Central memory CD8-positive, alpha-beta T cell (primary cell): ENCODE measurements around the gene INPP5A.

Experiments used
- ATAC-seq: fragments of 150-1000 bp; cut with Tn5 transposase; replicated peaks from 2 replicates; pipeline ENCODE4 v1.10.0; 2022; ENCODE audit warnings: mild to moderate bottlenecking, moderate FRiP score, moderate number of reproducible peaks; ENCODE audit not compliant: poor library complexity, severe bottlenecking; ENCODE audit errors: extremely low read depth
- DNase-seq, 2 donors: peaks; one replicate each; pipeline ENCODE4 v3.0.0; 2021; ENCODE audit warnings: low spot score in 2 of 2
- H3K27ac Mint-ChIP-seq: one replicate; pipeline ENCODE4 v1.8.0; 2022; ENCODE audit warnings: low read depth, mild to moderate bottlenecking, moderate library complexity, mixed read lengths
- H3K27me3 Mint-ChIP-seq: one replicate; pipeline ENCODE4 v1.8.0; 2022; ENCODE audit warnings: mixed read lengths
- H3K36me3 Mint-ChIP-seq: one replicate; pipeline ENCODE4 v1.8.0; 2022; ENCODE audit warnings: mild to moderate bottlenecking, moderate library complexity, mixed read lengths; ENCODE audit not compliant: insufficient read depth
- H3K4me1 Mint-ChIP-seq: one replicate; pipeline ENCODE4 v1.8.0; 2022; ENCODE audit warnings: mixed read lengths
- H3K4me3 Mint-ChIP-seq: one replicate; pipeline ENCODE4 v1.8.0; 2022; ENCODE audit warnings: mild to moderate bottlenecking, moderate library complexity, mixed read lengths
- H3K9me3 Mint-ChIP-seq: one replicate; pipeline ENCODE4 v1.8.0; 2022; ENCODE audit warnings: mixed read lengths

INPP5A gene

DNA sequence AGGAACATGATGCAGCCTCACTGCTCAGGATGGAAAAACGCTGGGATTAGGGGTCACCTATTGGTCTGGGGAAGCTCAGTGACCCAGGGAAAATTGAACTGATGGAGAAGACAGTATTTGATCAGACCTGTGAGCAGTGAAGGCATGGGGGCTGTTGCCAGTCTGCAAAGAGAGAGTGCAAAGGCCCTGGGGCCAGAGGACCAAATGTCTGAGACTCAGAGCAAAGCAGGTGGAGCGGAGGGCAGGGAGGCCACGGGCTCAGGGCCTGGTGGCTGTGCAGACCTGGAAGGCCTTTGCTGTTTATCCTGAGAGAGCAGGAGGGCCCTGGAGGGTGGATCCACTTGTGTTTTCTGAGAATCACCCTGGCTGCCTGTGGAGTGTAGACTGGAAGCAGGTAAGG lies 67.1 kb downstream of the INPP5A start:
- Mint-ChIP-seq H3K4me1 (peaks cover 35% of the 10 kb centered on the region), H3K9me3 (peaks cover 8% of the 10 kb centered on the region), H3K27me3 (no peaks in the 10 kb centered on the region), H3K4me3 (no peak overlapping the region), H3K27ac (no peak overlapping the region), H3K36me3 (peaks cover 7% of the 10 kb centered on the region)
- DNase-seq, result no peak
- no peak for ATAC-seq

DNA sequence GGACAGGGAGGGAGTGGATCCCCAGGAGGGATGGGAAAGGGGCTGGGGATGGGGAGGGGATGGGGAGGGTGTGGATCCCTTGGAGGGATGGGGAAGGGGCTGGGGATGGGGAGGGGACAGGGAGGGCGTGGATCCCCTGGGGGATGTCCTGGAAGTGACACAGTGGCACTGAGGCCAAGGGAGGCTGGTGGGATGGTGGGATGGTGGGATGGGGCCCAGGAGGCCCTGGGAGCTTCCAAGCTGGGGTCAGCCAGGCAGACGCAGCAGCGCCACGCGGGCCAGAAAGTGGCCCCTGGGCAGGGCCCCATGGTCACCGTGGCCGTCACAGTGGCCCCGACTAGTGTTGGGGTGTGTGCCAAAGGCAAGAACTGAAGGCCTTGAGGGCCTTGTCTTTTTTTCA lies 67.8 kb downstream of the INPP5A start:
- Mint-ChIP-seq H3K27ac (no peak overlapping the region), H3K4me3 (no peak overlapping the region), H3K27me3 (no peaks in the 10 kb centered on the region), H3K9me3 (peaks cover 3% of the 10 kb centered on the region), H3K4me1 (peaks cover 31% of the 10 kb centered on the region), H3K36me3 (peaks cover 7% of the 10 kb centered on the region)
- ATAC-seq (no peak), DNase-seq (no peak)

DNA sequence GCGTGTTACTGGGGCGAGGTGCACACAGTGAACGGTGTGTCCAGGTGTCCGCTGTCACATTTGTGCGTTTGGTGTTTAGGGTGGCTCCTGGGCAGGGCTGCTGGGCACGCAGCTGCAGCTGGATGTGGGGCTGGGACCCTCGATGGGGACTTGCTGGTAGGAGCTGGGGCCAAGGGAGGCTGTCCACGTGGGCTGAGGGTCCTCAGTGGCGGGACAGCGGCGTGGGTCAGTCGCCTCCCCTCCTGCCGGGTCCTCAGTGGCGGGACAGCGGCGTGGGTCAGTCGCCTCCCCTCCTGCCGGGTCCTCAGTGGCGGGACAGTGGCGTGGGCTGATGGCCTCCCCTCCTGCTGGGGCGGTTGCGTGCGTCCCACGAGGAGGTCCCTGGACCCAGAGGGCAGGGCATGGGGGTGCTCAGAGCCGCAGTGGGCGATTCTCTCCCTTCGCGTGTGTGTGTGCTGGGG lies 68.5 kb downstream of the INPP5A start:
- H3K4me1 Mint-ChIP-seq, result peaks cover 34% of the 10 kb centered on the region
- no peak overlapping the region for H3K27ac Mint-ChIP-seq
- peaks cover 7% of the 10 kb centered on the region for H3K36me3 Mint-ChIP-seq
- ATAC-seq, result no peak
- no peaks in the 10 kb centered on the region for H3K9me3 Mint-ChIP-seq
- H3K4me3 Mint-ChIP-seq, result no peak overlapping the region
- DNase-seq, result no peak
- no peaks in the 10 kb centered on the region for H3K27me3 Mint-ChIP-seq

DNA sequence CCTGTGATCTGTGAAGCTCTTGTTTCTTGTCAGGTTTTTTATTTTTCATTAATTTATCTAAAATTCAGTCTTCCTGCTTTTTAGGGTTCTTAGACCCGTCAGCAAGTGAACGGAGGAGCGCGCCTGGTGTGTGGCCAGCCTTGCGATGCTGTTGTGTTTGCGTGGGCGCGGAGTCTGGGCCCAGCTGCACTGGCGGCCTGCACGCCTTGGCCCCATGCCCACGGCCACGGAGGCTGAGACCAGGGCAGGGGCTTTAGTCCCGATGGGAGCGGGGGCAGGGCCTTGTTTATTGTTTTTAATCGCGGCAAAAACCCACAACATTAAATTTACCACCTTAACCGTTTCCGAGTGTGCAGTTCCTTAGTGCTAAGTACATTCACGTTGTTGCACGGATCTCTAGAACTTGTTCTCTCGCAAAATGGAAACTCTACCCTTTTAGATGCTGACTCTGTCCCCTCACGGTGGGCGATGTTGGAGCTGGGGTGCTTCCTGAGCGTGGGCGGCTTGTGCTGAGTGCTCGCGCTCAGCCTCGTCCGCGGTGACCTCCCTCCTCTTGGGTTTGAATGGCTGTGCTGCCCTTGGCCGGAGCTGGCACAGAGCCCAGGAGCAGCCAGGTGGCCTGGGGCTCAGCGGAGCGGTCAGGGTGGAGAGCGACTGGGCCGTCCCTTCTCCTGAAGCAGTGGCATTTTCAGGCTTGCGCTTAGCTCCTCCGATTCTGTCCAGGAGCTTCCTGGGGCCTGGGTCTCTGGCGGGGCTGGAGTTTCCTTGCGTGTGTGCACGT lies 69.1 kb downstream of the INPP5A start:
- Mint-ChIP-seq H3K9me3 (no peaks in the 10 kb centered on the region), H3K27ac (no peak overlapping the region), H3K36me3 (peaks cover 7% of the 10 kb centered on the region), H3K4me1 (peaks cover 34% of the 10 kb centered on the region), H3K4me3 (no peak overlapping the region), H3K27me3 (no peaks in the 10 kb centered on the region)
- DNase-seq, result no peak
- no peak for ATAC-seq

DNA sequence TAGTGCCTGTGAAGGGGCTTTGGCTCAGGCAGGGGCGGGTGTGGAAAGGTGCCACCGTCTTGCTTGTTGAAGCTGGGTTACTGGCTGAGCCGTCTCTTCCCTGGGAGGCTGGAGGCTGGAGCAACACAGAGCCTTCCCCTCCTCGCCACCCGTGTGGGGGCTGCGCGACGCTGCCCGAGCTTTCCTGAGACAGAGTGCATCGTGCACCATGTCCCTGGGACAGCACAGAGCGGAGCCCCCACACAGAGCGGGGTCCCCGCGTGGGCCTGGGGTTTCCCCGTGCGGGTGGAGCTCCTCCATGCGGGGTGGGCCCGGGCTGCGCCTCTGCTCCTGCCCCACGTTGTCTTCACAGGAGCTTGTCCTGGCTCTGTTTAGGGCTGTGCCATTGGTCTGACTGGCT lies 69.9 kb downstream of the INPP5A start:
- no peak for ATAC-seq

DNA sequence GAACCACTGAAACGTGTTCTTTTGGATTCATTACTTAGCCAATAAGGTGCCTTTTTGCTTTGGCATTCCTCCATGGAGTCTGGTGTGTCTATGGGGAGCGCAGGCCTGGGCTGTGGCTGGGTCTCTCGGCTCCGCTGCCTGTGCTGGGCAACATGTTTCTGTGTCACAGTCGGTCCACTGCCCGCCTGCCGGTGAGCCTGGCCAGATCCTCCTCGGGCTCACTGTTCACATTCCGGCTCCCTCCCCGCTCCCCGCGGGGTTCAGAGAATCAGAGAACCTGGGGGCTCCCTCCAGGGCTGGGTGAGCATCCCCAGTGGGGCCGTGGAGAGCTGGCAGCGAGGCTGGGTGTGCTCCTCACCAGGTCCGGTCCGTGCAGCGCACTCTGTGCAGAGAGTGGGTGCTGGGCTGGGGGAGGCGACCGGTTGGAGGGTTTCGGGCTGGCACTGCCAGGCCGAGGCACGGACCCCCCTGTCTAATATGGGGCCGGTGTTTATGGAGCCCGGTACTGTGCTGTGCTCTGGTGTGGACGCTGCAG lies 70.4 kb downstream of the INPP5A start:
- DNase-seq (no peak), ATAC-seq (no peak)
- Mint-ChIP-seq H3K36me3 (peaks cover 7% of the 10 kb centered on the region), H3K27me3 (no peaks in the 10 kb centered on the region), H3K27ac (peak overlapping the region; percentile 8), H3K9me3 (no peaks in the 10 kb centered on the region), H3K4me1 (peaks cover 28% of the 10 kb centered on the region), H3K4me3 (no peak overlapping the region)

More for the DNA sequence above, 69.9 kb downstream of the INPP5A start:
- H3K4me3 Mint-ChIP-seq, result no peak overlapping the region
- H3K4me1 Mint-ChIP-seq, result peaks cover 34% of the 10 kb centered on the region
- no peaks in the 10 kb centered on the region for H3K9me3 Mint-ChIP-seq
- H3K36me3 Mint-ChIP-seq, result peaks cover 7% of the 10 kb centered on the region
- H3K27ac Mint-ChIP-seq, result no peak overlapping the region
- H3K27me3 Mint-ChIP-seq, result no peaks in the 10 kb centered on the region
- DNase-seq, result no peak

DNA sequence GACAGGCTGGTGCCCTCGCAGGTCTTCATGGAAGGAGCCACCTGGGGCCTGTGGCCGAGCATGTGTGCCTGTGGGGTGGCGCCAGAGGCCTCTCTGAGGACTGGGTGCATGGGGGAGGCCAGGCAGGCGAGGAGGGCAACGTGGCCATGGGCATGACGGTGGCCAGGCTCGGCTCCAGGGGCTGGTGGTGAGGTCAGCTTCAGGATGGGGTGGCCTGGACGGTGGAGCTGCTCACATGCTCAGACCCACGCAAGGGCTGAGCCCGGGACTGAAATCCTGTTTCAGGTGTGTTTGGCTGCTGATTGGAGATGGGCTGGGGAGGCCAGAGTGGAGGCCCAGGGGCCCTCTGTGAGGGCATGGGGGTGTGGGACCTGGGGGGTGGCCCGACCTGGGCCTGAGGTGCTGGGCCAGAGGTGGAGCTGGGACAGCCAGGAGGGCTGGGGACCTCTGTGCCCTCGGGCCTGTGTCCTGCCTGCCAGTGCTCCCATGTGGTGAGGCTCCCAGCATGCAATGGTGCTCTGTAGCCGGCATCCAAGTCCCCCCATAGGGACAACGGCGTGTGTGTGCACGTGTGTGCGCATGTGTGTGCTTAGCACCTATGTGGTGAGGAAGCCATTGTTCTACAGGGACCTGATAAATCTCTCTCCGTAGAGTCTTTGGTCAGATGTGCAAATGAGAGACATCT lies 71.1 kb downstream of the INPP5A start:
- peaks cover 7% of the 10 kb centered on the region for H3K36me3 Mint-ChIP-seq
- peak overlapping the region; percentile 8 for H3K27ac Mint-ChIP-seq

DNA sequence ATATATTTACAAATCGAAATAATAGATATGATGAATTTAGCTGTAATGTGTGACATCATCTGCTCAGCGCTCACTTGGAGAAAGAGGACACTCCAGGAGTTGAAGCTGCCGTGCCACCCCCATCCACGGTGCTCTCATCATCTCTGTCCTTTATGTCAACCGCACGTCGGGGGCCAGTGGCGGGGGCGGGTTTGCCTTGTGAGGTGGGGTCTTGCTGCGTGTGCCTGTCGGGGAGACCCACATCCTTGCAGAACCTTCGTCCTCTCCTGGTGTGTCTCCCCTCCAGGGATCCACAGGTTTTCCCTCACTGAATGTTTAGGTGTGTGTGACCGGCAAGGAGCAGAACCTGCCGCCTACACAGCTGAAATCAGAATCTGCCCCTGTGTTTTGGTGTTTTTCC lies 71.6 kb downstream of the INPP5A start:
- Mint-ChIP-seq H3K9me3 (no peaks in the 10 kb centered on the region), H3K27ac (no peak overlapping the region), H3K4me1 (peaks cover 24% of the 10 kb centered on the region), H3K27me3 (no peaks in the 10 kb centered on the region), H3K4me3 (no peak overlapping the region), H3K36me3 (peaks cover 7% of the 10 kb centered on the region)
- ATAC-seq, result no peak
- no peak for DNase-seq

More for the DNA sequence above, 71.1 kb downstream of the INPP5A start:
- no peaks in the 10 kb centered on the region for H3K9me3 Mint-ChIP-seq
- ATAC-seq (no peak), DNase-seq (no peak)
- no peak overlapping the region for H3K4me3 Mint-ChIP-seq
- H3K27me3 Mint-ChIP-seq, result no peaks in the 10 kb centered on the region
- peaks cover 26% of the 10 kb centered on the region for H3K4me1 Mint-ChIP-seq

DNA sequence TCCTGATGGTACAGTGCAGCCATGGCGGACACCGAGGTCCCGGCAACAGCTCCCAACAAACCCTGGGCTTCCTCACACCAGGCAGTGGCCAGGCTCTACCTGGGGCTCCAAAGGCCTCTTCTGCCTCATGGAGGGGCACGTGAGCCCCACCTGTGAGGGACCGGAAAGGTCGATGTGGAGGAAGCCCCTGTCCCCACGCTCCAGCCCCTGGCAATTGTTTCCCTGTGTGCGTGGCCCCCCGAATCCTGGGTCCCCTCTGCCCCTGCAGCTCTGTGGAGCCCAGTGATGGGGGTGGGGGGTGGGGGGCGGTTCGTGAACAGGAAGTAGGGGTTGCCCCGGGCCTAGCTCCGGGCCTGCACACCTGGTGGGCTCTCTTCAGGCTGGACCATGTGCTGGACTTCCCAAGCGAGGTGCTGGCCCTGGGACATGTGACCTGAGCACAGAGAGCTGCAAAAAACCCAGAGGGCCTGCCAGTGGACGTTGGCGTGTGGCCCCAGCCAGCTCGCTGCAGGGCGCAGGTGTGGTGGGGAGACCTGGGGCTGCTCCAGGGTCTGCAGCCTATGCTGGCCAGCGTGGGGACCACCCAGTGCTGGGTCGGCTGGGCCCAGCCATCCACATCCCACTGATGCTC lies 72.6 kb downstream of the INPP5A start:
- H3K4me3 Mint-ChIP-seq, result no peak overlapping the region
- DNase-seq (no peak), ATAC-seq (no peak)
- peak overlapping the region; percentile 6 for H3K27ac Mint-ChIP-seq
- no peaks in the 10 kb centered on the region for H3K27me3 Mint-ChIP-seq
- peaks cover 17% of the 10 kb centered on the region for H3K4me1 Mint-ChIP-seq
- H3K36me3 Mint-ChIP-seq, result peaks cover 6% of the 10 kb centered on the region
- no peaks in the 10 kb centered on the region for H3K9me3 Mint-ChIP-seq

DNA sequence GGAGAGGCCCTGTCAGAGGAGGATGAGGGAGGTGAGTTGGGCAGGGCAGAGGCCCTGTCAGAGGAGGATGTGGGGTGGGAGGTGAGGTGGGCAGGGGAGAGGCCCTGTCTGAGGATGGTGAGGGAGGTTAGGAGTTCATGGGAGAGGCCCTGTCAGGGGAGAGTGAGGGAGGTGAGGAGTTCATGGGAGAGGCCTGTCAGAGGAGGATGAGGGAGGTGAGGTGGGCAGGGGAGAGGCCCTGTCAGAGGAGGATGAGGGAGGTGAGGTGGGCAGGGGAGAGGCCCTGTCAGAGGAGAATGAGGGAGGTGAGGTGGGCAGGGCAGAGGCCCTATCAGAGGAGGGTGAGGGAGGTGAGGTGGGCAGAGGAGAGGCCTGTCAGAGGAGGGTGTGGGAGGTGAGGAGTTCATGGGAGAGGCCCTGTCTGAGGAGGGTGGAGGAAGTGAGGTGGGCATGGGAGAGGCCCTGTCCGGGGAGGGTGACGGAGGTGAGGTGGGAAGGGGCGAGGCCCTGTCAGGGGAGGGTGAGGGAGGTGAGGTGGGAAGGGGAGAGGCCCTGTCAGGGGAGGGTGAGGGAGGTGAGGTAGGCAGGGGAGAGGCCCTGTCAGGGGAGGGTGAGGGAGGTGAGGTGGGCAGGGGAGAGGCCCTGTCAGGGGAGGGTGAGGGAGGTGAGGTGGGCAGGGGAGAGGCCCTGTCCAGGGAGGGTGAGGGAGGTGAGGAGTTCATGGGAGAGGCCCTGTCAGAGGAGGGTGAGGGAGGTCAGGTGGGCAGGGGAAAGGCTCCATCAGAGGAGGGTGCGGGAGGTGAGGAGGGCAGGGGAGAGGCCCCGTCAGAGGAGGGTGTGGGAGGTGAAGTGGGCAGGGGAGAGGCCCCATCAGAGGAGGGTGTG lies 73.7 kb downstream of the INPP5A start:
- peaks cover 12% of the 10 kb centered on the region for H3K36me3 Mint-ChIP-seq
- peaks cover 3% of the 10 kb centered on the region for H3K9me3 Mint-ChIP-seq
- DNase-seq (no peak), ATAC-seq (no peak)
- H3K27me3 Mint-ChIP-seq, result no peaks in the 10 kb centered on the region
- no peak overlapping the region for H3K4me3 Mint-ChIP-seq
- H3K27ac Mint-ChIP-seq, result peak overlapping the region; percentile 6
- H3K4me1 Mint-ChIP-seq, result peaks cover 23% of the 10 kb centered on the region

DNA sequence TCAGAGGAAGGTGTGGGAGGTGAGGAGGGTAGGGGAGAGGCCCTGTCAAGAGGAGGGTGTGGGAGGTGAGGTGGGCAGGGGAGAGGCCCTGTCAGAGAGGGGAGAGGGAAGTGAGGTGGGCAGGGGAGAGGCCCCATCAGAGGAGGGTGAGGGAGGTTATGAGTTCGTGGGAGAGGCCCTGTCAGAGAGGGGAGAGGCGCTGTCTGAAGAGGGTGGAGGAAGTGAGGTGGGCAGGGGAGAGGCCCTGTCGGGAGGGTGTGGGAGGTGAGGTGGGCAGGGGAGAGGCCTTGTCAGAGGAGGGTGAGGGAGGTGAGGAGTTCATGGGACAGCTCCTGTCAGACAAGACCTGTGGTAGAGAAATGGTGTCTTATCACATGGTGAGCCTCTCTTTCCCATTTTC lies 74.4 kb downstream of the INPP5A start:
- Mint-ChIP-seq H3K36me3 (peaks cover 18% of the 10 kb centered on the region), H3K4me1 (peaks cover 28% of the 10 kb centered on the region), H3K27ac (no peak overlapping the region), H3K9me3 (peaks cover 7% of the 10 kb centered on the region), H3K4me3 (no peak overlapping the region), H3K27me3 (no peaks in the 10 kb centered on the region)
- ATAC-seq (no peak), DNase-seq (no peak)
